Measurements from ENCODE around the gene TNF.

The TNF gene

DNA sequence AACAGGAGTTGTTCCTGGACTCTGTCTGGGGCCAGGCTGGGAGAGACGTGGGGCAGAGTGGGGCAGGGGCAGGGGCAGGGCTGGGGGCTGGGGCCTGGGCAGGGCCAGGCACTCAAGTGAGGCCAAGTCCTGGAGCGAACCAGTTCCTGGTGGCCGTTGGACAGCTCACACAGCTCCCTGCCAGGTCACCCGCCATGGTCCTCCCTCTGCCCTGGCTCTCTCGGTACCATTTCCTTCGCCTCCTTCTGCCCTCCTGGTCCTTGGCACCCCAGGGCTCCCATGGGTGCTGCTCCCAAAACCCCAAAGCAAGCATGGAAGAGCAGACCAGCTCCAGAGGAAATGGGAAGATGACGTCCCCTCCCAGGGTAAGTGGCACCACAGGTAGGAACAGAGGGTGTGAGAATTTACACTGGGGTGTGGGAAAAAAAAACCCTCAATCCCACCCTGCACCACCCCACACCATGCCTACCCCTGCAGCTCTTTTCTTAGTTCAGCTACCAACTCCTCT, 46.5 kb upstream of the TNF start, which contains the start of gene MCCD1:
MCCD1 (plus strand) TSS at position 142 of the 508 bp plus-strand sequence; CDS start at position 195, 53 bp downstream.
- Histone ChIP-seq H3K4me3 (ENCODE audit: low read length, poor library complexity, severe bottlenecking) (no peak within 1 kb of the TSS), H2AFZ (ENCODE audit: low read length) (no peak within 1 kb of the TSS), H4K20me1 (ENCODE audit: insufficient read depth, low read length, poor library complexity, severe bottlenecking) (peaks cover 45% of the 10 kb centered on the region)

DNA sequence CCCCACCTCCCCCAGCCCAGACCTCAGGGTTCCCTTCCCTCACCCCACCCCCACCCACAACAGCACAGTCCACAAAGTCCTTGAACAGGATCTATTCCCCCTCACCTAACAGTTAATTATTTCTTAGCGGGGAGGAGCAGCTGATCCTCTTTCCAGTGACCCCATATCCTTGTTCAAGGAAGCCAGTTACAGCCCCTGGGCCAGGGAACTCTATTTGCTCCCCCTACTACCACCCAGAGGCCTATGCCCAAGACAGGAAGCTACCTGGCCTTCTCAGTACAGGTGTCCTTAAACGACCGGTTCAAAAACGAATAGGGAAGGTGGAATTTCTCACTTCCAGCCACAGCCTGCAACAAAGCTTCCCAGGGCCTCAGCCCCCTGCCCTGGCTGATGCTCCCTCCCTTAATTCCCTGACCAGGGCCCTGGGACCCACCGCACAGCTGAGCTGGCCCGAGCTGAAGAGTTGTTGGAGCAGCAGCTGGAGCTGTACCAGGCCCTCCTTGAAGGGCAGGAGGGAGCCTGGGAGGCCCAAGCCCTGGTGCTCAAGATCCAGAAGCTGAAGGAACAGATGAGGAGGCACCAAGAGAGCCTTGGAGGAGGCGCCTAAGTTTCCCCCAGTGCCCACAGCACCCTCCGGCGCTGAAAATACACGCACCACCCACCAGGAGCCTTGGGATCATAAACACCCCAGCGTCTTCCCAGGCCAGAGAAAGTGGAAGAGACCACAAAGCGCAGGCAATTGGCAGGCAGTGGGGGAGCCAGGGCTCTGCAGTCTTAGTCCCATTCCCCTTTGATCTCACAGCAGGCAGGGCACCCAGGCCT, 45.8 kb upstream of the TNF start:
- no peak overlapping the region for H3K4me2 ChIP-seq (ENCODE audit: low read depth, low read length, poor library complexity, severe bottlenecking)

More for the DNA sequence above, 46.5 kb upstream of the TNF start, which contains the start of gene MCCD1:
- H3K4me2 ChIP-seq (ENCODE audit: low read depth, low read length, poor library complexity, severe bottlenecking) = no peak within 1 kb of the TSS
- no peak for TF ChIP-seq EZH2phosphoT487 (IDR thresholded peaks at IDR 0.05; ENCODE audit: borderline replicate concordance)
- TF ChIP-seq CTCF (conservative IDR thresholded peaks at IDR 0.05; ENCODE audit: low read length) = no peak
- no peak within 1 kb of the TSS for H3K9ac ChIP-seq (ENCODE audit: low read depth, low read length, poor library complexity, severe bottlenecking)
- no peaks in the 10 kb centered on the region for H3K9me3 ChIP-seq (ENCODE audit: insufficient read depth, low read depth, low read length)
- no peaks in the 10 kb centered on the region for H3K27me3 ChIP-seq (ENCODE audit: insufficient read depth, low read length, poor library complexity, severe bottlenecking)
- peaks cover 50% of the 10 kb centered on the region for H3K36me3 ChIP-seq (ENCODE audit: insufficient read depth, low read length)
- peaks cover 34% of the 10 kb centered on the region for H3K79me2 ChIP-seq (ENCODE audit: insufficient read depth, low read length)
- H3F3A ChIP-seq (ENCODE audit: low read depth) = peaks cover 2% of the 10 kb centered on the region; the same call in 1 of the 2 replicates
- no peaks in the 10 kb centered on the region for H3K9me2 ChIP-seq (replicated peaks; ENCODE audit: low read depth, low read length)
- peaks cover 11% of the 10 kb centered on the region for H3K4me1 ChIP-seq (ENCODE audit: insufficient read depth, low read length, poor library complexity, severe bottlenecking)

DNA sequence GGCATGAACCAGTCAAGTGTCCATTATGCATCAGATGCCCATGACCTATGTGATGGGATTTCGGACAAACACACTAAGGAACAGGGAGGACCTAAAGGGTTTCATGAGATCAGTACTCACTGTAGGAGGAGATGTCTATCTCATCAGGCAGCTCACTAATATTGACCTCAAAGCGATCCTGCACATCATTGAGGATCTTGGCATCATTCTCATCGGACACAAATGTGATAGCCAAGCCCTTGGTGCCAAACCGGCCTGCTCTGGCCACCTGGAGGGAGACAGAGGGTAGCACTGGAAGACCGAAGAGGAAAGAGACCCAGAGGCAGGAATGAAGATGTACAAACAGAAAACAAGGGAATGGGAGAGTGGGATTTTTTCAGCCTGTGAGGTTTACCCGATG, 44.7 kb upstream of the TNF start:
- Histone ChIP-seq H4K20me1 (ENCODE audit: insufficient read depth, low read length, poor library complexity, severe bottlenecking) (peaks cover 63% of the 10 kb centered on the region), H3K9ac (ENCODE audit: low read depth, low read length, poor library complexity, severe bottlenecking) (no peak overlapping the region), H3K4me2 (ENCODE audit: low read depth, low read length, poor library complexity, severe bottlenecking) (no peak overlapping the region), H3K27me3 (ENCODE audit: insufficient read depth, low read length, poor library complexity, severe bottlenecking) (no peaks in the 10 kb centered on the region), H3K36me3 (ENCODE audit: insufficient read depth, low read length) (peaks cover 68% of the 10 kb centered on the region), H3K9me3 (ENCODE audit: insufficient read depth, low read depth, low read length) (no peaks in the 10 kb centered on the region), H3K9me2 (replicated peaks; ENCODE audit: low read depth, low read length) (no peaks in the 10 kb centered on the region), H3F3A (ENCODE audit: low read depth) (peaks cover 2% of the 10 kb centered on the region; the same call in 1 of the 2 replicates), H2AFZ (ENCODE audit: low read length) (no peak overlapping the region), H3K4me3 (ENCODE audit: low read length, poor library complexity, severe bottlenecking) (no peak overlapping the region), H3K79me2 (ENCODE audit: insufficient read depth, low read length) (peaks cover 52% of the 10 kb centered on the region), H3K4me1 (ENCODE audit: insufficient read depth, low read length, poor library complexity, severe bottlenecking) (peaks cover 20% of the 10 kb centered on the region)
- TF ChIP-seq CTCF (conservative IDR thresholded peaks at IDR 0.05; ENCODE audit: low read length) (no peak), EZH2phosphoT487 (IDR thresholded peaks at IDR 0.05; ENCODE audit: borderline replicate concordance) (no peak)

More for the DNA sequence above, 45.8 kb upstream of the TNF start:
- Histone ChIP-seq H3K9ac (ENCODE audit: low read depth, low read length, poor library complexity, severe bottlenecking) (no peak overlapping the region), H3K4me3 (ENCODE audit: low read length, poor library complexity, severe bottlenecking) (no peak overlapping the region), H3F3A (ENCODE audit: low read depth) (peaks cover 2% of the 10 kb centered on the region; the same call in 1 of the 2 replicates), H3K4me1 (ENCODE audit: insufficient read depth, low read length, poor library complexity, severe bottlenecking) (peaks cover 17% of the 10 kb centered on the region), H3K27me3 (ENCODE audit: insufficient read depth, low read length, poor library complexity, severe bottlenecking) (no peaks in the 10 kb centered on the region), H2AFZ (ENCODE audit: low read length) (no peak overlapping the region), H3K9me3 (ENCODE audit: insufficient read depth, low read depth, low read length) (no peaks in the 10 kb centered on the region), H3K36me3 (ENCODE audit: insufficient read depth, low read length) (peaks cover 57% of the 10 kb centered on the region), H3K9me2 (replicated peaks; ENCODE audit: low read depth, low read length) (no peaks in the 10 kb centered on the region), H4K20me1 (ENCODE audit: insufficient read depth, low read length, poor library complexity, severe bottlenecking) (peaks cover 52% of the 10 kb centered on the region), H3K79me2 (ENCODE audit: insufficient read depth, low read length) (peaks cover 40% of the 10 kb centered on the region)
- TF ChIP-seq CTCF (conservative IDR thresholded peaks at IDR 0.05; ENCODE audit: low read length) = no peak
- TF ChIP-seq EZH2phosphoT487 (IDR thresholded peaks at IDR 0.05; ENCODE audit: borderline replicate concordance) = no peak

All from Loucy (cell line).